Neuronal stem cell (in vitro differentiated cells): ENCODE data around the gene BDNF.

Experiments
- DNase-seq: peaks from one replicate; pipeline ENCODE4 v3.0.0-alpha.2; 2013; ENCODE audit warnings: low spot score
- H2AFZ ChIP-seq: one replicate; pipeline ENCODE4 v1.6.1; 2013; ENCODE audit warnings: mild to moderate bottlenecking, low read length, inconsistent platforms
- H2AK5ac ChIP-seq: 2 replicates; pipeline ENCODE4 v1.6.1; 2013; ENCODE audit warnings: low read depth, mild to moderate bottlenecking, inconsistent platforms, low read length, moderate library complexity, mixed read lengths
- H2BK120ac ChIP-seq: 2 replicates; pipeline ENCODE4 v1.6.1; 2013; ENCODE audit warnings: low read depth, mild to moderate bottlenecking, inconsistent platforms, low read length, moderate library complexity, mixed read lengths
- H2BK12ac ChIP-seq: one replicate; pipeline ENCODE4 v1.6.1; 2013; ENCODE audit warnings: low read length, inconsistent platforms
- H2BK15ac ChIP-seq: 2 replicates; pipeline ENCODE4 v1.6.1; 2013; ENCODE audit warnings: mild to moderate bottlenecking, low read length, inconsistent platforms, mixed read lengths
- H2BK5ac ChIP-seq: one replicate; pipeline ENCODE4 v1.6.1; 2013; ENCODE audit warnings: inconsistent platforms, mild to moderate bottlenecking, low read length, moderate library complexity
- H3K14ac ChIP-seq: one replicate; pipeline ENCODE4 v1.6.1; 2013; ENCODE audit warnings: low read length, inconsistent platforms
- H3K18ac ChIP-seq: 2 replicates; pipeline ENCODE4 v1.6.1; 2013; ENCODE audit warnings: low read length, inconsistent platforms
- H3K23ac ChIP-seq: 2 replicates; pipeline ENCODE4 v1.6.1; 2013; ENCODE audit warnings: low read depth, mild to moderate bottlenecking, mixed read lengths, low read length, inconsistent platforms; ENCODE audit not compliant: poor library complexity
- H3K27ac ChIP-seq: replicated peaks from 3 replicates; pipeline ENCODE4 v1.5.1; 2013; ENCODE audit warnings: low read length, inconsistent platforms
- H3K27me3 ChIP-seq, 3 experiments: 2 replicates each; pipeline ENCODE4 v1.6.1; 2013; ENCODE audit warnings: low read length in 3 of 3, mild to moderate bottlenecking in 2 of 3, inconsistent platforms in 1 of 3, low read depth in 1 of 3, mixed read lengths in 1 of 3, moderate library complexity in 1 of 3; ENCODE audit not compliant: control insufficient read depth in 3 of 3, insufficient read depth in 3 of 3
- H3K36me3 ChIP-seq, 2 donors: replicated peaks in 1 of 2; 2 replicates each; pipeline ENCODE4 v1.6.1; 2013; ENCODE audit warnings: low read length in 2 of 2; ENCODE audit not compliant: control insufficient read depth in 2 of 2, insufficient read depth in 2 of 2
- H3K4ac ChIP-seq: 2 replicates; pipeline ENCODE4 v1.6.1; 2013; ENCODE audit warnings: inconsistent platforms, mild to moderate bottlenecking, low read length, moderate library complexity
- H3K4me1 ChIP-seq, 2 donors: 1 replicate in 1 of 2; 2 replicates in 1 of 2; pipeline ENCODE4 v1.6.1; 2013; ENCODE audit warnings: low read length in 2 of 2, low read depth in 1 of 2; ENCODE audit not compliant: control insufficient read depth in 2 of 2, insufficient read depth in 1 of 2
- H3K4me2 ChIP-seq: one replicate; pipeline ENCODE4 v1.6.1; 2013; ENCODE audit warnings: mild to moderate bottlenecking, low read length, inconsistent platforms; ENCODE audit not compliant: insufficient read depth, poor library complexity, severe bottlenecking
- H3K4me3 ChIP-seq, 2 donors: 2 replicates each; pipeline ENCODE4 v1.5.1; 2013; ENCODE audit warnings: low read length in 2 of 2, mild to moderate bottlenecking in 2 of 2, inconsistent platforms in 1 of 2, moderate library complexity in 1 of 2
- H3K79me1 ChIP-seq: one replicate; pipeline ENCODE4 v1.6.1; 2013; ENCODE audit warnings: low read depth, mild to moderate bottlenecking, inconsistent platforms, low read length, moderate library complexity
- H3K9ac ChIP-seq: one replicate; pipeline ENCODE4 v1.6.1; 2013; ENCODE audit warnings: mild to moderate bottlenecking, low read depth, low read length, inconsistent platforms; ENCODE audit not compliant: poor library complexity
- H3K9me3 ChIP-seq, 2 donors: replicated peaks in 1 of 2; 2 replicates each; pipeline versions ENCODE3 to v1.6.1; 2013; ENCODE audit warnings: low read length in 2 of 2, mild to moderate bottlenecking in 2 of 2, inconsistent platforms in 1 of 2, low read depth in 1 of 2, mixed read lengths in 1 of 2, moderate library complexity in 1 of 2; ENCODE audit not compliant: control insufficient read depth in 2 of 2, insufficient read depth in 1 of 2
- H4K8ac ChIP-seq: one replicate; pipeline ENCODE4 v1.6.1; 2013; ENCODE audit warnings: low read depth, mild to moderate bottlenecking, inconsistent platforms, low read length, moderate library complexity
- H4K91ac ChIP-seq: one replicate; pipeline ENCODE4 v1.6.1; 2013; ENCODE audit warnings: low read length, low read depth, mild to moderate bottlenecking, inconsistent platforms; ENCODE audit not compliant: poor library complexity
- WGBS, 2 donors: extraction: QIAGEN DNeasy Blood & Tissue Kit; methylation state at CpG; one replicate each; pipeline ENCODE4 v1.1.7; 2013; ENCODE audit warnings: missing lambda C conversion rate in 2 of 2, mixed read lengths in 1 of 2; ENCODE audit not compliant: insufficient read length in 2 of 2, insufficient replicate concordance in 1 of 2; ENCODE audit errors: extremely low coverage in 2 of 2; 5-methylcytosine and 5-hydroxymethylcytosine counted together

BDNF gene

DNA sequence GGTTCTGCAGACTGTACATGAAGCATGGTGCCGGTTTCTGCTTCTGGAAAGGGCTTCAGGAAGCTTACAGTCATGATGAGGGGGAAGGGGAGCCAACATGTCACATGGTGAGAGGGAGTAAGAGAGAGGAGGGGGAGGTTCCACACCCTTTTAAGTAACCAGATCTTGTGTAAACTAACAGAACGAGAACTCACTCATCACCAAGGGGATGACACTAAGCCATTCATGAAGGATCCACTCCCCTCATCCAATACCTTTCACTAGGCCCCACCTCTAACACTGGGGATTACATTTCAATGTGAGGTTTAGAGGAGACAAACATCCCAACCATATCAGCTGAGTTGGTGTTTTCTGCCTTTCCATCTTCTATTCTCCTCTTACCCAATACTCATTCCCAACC is 83.5 kb downstream of the BDNF start:
- Histone ChIP-seq H3K79me1 (no peaks in the 10 kb centered on the region), H3K27me3 (no peaks in the 10 kb centered on the region), H3K4me3 (no peak overlapping the region), H2BK5ac (no peak overlapping the region), H3K9ac (no peak overlapping the region), H3K4me1 (peaks cover 0 to 3% of the 10 kb centered on the region in 2 donors), H3K27ac (no peak overlapping the region), H3K9me3 (no peaks in the 10 kb centered on the region), H2AK5ac (no peak overlapping the region), H4K8ac (no peak overlapping the region), H3K18ac (no peak overlapping the region), H2AFZ (no peak overlapping the region), H2BK15ac (no peak overlapping the region), H3K4me2 (no peak overlapping the region), H3K23ac (no peak overlapping the region), H3K14ac (no peak overlapping the region), H2BK12ac (no peak overlapping the region), H4K91ac (no peak overlapping the region), H3K36me3 (no peaks in the 10 kb centered on the region), H2BK120ac (no peak overlapping the region), H3K4ac (no peak overlapping the region)
- WGBS, 2 donors: no CpG with 5 or more reads among the region's 2 CpGs
- DNase-seq: no peak

DNA sequence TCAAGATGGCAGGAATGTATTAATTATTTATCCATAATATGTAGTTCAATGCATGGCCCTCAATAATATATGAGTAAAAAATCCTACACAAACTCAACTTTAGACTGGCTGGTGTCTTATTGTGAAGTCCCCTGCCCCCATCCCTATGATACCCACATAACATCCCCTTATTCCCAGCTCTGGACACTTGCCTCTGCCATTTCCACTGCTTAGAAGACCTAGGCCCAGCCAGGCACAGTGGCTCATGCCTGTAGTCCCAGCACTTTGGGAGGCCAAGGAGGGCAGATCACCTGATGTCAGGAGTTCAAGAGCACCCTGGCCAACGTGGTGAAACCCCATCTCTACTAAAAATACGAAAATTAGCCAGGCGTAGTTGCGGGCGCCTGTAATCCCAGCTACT is 84.4 kb downstream of the BDNF start:
- Histone ChIP-seq H4K8ac (no peak overlapping the region), H3K9ac (no peak overlapping the region), H2BK5ac (no peak overlapping the region), H2BK12ac (no peak overlapping the region), H4K91ac (no peak overlapping the region), H3K4me2 (no peak overlapping the region), H3K27ac (no peak overlapping the region), H3K4ac (no peak overlapping the region), H3K18ac (no peak overlapping the region), H3K4me3 (no peak overlapping the region), H3K14ac (no peak overlapping the region), H3K27me3 (no peaks in the 10 kb centered on the region), H2AK5ac (no peak overlapping the region), H2BK120ac (no peak overlapping the region), H3K79me1 (no peaks in the 10 kb centered on the region), H3K36me3 (no peaks in the 10 kb centered on the region), H3K4me1 (peaks cover 0 to 3% of the 10 kb centered on the region in 2 donors), H2BK15ac (no peak overlapping the region), H3K9me3 (no peaks in the 10 kb centered on the region), H2AFZ (no peak overlapping the region), H3K23ac (no peak overlapping the region)
- WGBS, 2 donors: no CpG with 5 or more reads among the region's 5 CpGs
- DNase-seq: no peak

DNA sequence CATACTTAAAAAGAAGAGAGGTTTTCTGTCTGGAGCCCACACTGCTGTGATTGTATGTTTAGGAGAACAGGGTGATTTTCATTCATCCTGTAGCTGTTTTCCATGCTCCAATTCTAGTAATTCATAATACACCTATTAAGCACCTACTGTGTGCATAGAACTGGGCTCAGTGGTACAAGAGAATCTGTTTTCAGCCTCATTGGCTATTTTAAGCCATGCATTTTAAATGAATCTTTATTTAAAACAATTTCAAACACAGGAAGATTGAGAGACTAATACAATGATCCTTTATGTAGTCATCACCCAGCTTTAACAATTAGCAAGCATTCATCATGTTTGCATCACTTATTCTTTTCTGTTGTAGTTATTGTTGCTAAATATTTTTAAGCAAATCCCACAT is 86.2 kb downstream of the BDNF start:
- H3K18ac ChIP-seq: no peak overlapping the region
- H2AK5ac ChIP-seq: no peak overlapping the region
- H3K9ac ChIP-seq: no peak overlapping the region
- no peak for DNase-seq
- H3K23ac ChIP-seq: no peak overlapping the region
- no peak overlapping the region for H2BK120ac ChIP-seq
- no peaks in the 10 kb centered on the region for H3K27me3 ChIP-seq
- H3K9me3 ChIP-seq: no peaks in the 10 kb centered on the region
- no peak overlapping the region for H2BK12ac ChIP-seq
- H4K8ac ChIP-seq: no peak overlapping the region
- no peak overlapping the region for H3K4ac ChIP-seq
- no peaks in the 10 kb centered on the region for H3K79me1 ChIP-seq
- H2BK5ac ChIP-seq: no peak overlapping the region
- H3K36me3 ChIP-seq: no peaks in the 10 kb centered on the region
- no peaks in the 10 kb centered on the region for H3K4me1 ChIP-seq
- no peak overlapping the region for H2BK15ac ChIP-seq
- H4K91ac ChIP-seq: no peak overlapping the region
- no peak overlapping the region for H3K4me3 ChIP-seq
- no peak overlapping the region for H3K27ac ChIP-seq
- H2AFZ ChIP-seq: no peak overlapping the region
- H3K14ac ChIP-seq: no peak overlapping the region
- no peak overlapping the region for H3K4me2 ChIP-seq

DNA sequence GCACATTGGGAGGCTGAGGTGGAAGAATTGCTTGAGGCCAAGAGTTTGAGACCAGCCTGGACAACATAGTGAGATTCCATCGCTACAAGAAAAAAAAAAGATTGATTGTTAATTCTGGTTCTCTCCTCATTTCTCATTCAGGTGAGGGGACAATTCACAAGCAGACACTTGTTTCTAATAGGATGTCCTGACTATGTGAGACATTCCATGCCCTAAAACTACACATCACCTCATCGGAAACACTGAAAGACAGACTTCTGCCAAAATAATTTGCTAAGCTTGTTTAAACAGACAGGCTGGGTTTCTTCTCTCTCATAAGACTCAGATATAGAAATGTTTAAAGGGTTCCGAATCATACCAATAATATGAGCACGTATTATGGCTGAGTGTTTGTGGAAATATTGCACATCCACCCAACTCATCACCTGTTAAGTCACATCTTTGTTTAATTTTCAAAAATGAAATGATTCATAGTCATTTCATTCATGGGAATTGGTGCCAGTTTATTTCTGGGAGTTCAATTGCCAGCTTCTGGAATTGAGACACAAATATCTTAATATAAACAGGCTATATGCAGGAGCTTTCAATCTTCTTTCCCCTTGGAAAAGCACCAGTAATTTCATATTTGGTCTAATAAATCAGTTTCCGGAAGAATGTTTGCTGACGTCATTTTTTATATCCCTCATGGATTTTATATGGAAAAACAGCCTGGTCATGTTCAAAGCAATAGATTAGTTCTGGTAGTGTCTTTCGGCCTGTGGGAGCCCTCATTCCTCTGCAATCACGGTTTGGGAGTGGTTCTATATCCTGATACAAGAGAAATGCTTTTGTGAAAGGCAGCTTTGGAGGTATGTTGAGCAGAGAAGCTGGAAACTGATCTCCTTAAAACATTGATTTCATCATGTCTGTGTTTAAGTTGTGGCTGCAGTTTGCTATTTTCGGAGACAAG is 87.0 kb downstream of the BDNF start:
- Histone ChIP-seq H3K18ac (no peak overlapping the region), H3K4ac (no peak overlapping the region), H2BK120ac (no peak overlapping the region), H3K4me2 (no peak overlapping the region), H2BK5ac (no peak overlapping the region), H2AFZ (no peak overlapping the region), H3K9me3 (no peaks in the 10 kb centered on the region), H2BK15ac (no peak overlapping the region), H3K79me1 (no peaks in the 10 kb centered on the region), H3K4me1 (no peaks in the 10 kb centered on the region), H3K23ac (no peak overlapping the region), H2AK5ac (no peak overlapping the region), H4K8ac (no peak overlapping the region), H3K36me3 (no peaks in the 10 kb centered on the region), H3K27me3 (no peaks in the 10 kb centered on the region), H2BK12ac (no peak overlapping the region), H3K9ac (no peak overlapping the region), H3K14ac (no peak overlapping the region), H3K4me3 (no peak overlapping the region), H3K27ac (no peak overlapping the region), H4K91ac (no peak overlapping the region)
- no CpG with 5 or more reads among the region's 9 CpGs for WGBS, 2 donors
- DNase-seq: no peak
